ENCODE measurements around the gene RIN1. TPM values are rescaled to one million over a fixed set of nuclear protein-coding genes. Genes with fewer than 3 reads are reported as not detected.

Gene RIN1
- total and polyA plus RNA-seq, 2 donors (not counting 1 experiment from before 2014, with no cell fraction given): 0.72 to 1.7 TPM

GRCh38 chr11:66371627-66372415 lies 35.6 kb upstream of the RIN1 start, which contains the start of gene SLC29A2:
SLC29A2 (minus strand) TSS chr11:66371760; CDS start chr11:66371591, 169 bp downstream.
- DNase-seq: peak; percentile 78
- Histone ChIP-seq H3K9ac (ENCODE audit: low read length) (peak within 1 kb of the TSS; percentile 81), H3K79me2 (ENCODE audit: control insufficient read depth, insufficient read depth, low read length) (no peaks in the 10 kb centered on the region), H3K36me3 (replicated peaks in 1 of 2; ENCODE audit: control extremely low read depth in 1 of 2, control insufficient read depth in 1 of 2, extremely low read depth in 1 of 2, insufficient read depth in 2 of 2, low read length in 1 of 2) (no peaks in the 10 kb centered on the region), H3K9me3 (ENCODE audit: control extremely low read depth in 1 of 3, control insufficient read depth in 2 of 3, insufficient read depth in 1 of 3, low read length in 2 of 3) (peaks cover 0 to 10% (median 0%) of the 10 kb centered on the region in 3 donors), H2AFZ (ENCODE audit: insufficient read depth, low read depth, low read length, poor library complexity, severe bottlenecking) (peak within 1 kb of the TSS; percentile 92), H3K27ac (ENCODE audit: low read length in 2 of 2) (peak within 1 kb of the TSS; percentile 76 to 79), H3K27me3 (replicated peaks in 1 of 4; ENCODE audit: control extremely low read depth in 1 of 4, control insufficient read depth in 3 of 4, insufficient read depth in 4 of 4, low read length in 3 of 4) (peaks cover 0 to 3% (median 0%) of the 10 kb centered on the region in 4 experiments), H3K4me3 (ENCODE audit: control extremely low read depth in 1 of 5, extremely low read depth in 1 of 5, insufficient read depth in 1 of 5, low read depth in 2 of 5, low read length in 4 of 5) (peak within 1 kb of the TSS; percentile 70 to 84 (median 77)), H3K4me2 (replicated peaks; ENCODE audit: low read depth, low read length, poor library complexity, severe bottlenecking) (peak within 1 kb of the TSS; percentile 98), H3K4me1 (ENCODE audit: control insufficient read depth in 2 of 2, insufficient read depth in 2 of 2, low read length in 2 of 2) (peaks cover 9 to 15% of the 10 kb centered on the region in 2 donors), H4K20me1 (ENCODE audit: control insufficient read depth, insufficient read depth, low read length, poor library complexity, severe bottlenecking) (no peaks in the 10 kb centered on the region)
- H3K27ac Mint-ChIP-seq: peak within 1 kb of the TSS; percentile 88
- H3K27me3 Mint-ChIP-seq: peaks cover 3% of the 10 kb centered on the region
- intact Hi-C loops (cut with micrococcal nuclease): loop anchor here (1.0 to 5.0 kb wide), 4 partner anchors 15 to 85 kb away; partner anchors contain the start of genes BRMS1 and YIF1A
- WGBS (ENCODE audit: insufficient coverage): 1% methylated on average over 60 of the region's 72 CpGs
- peaks cover 10% of the 10 kb centered on the region for H3K4me1 Mint-ChIP-seq
- no peaks in the 10 kb centered on the region for H3K9me3 Mint-ChIP-seq (ENCODE audit: insufficient read depth)
- POLR2A ChIA-PET: interaction anchor here (0.5 to 1.5 kb wide), 6 partner anchors 13 to 1215 kb away, joined by 3 to 6 read pairs (median 4); partner anchors contain the start of genes CD248 and RBM4B
- ATAC-seq (ENCODE audit: low read depth): peak; percentile 81
- TF ChIP-seq EZH2 (IDR thresholded peaks at IDR 0.05; ENCODE audit: borderline replicate concordance, insufficient read depth, low read depth, low read length, poor library complexity, severe bottlenecking): no peak
- TF ChIP-seq CTCF (IDR thresholded peaks at IDR 0.05): no peak
- CTCF ChIA-PET: interaction anchor here (0.5 to 4.2 kb wide), 10 partner anchors 8 to 307 kb away, joined by 3 to 29 read pairs (median 4); partner anchors contain the start of gene MRPL11
- H3K4me3 Mint-ChIP-seq: peak within 1 kb of the TSS; percentile 87
